ENCODE data around the gene SSTR3. TPM values are rescaled to one million over a fixed set of nuclear protein-coding genes. Genes with fewer than 3 reads are reported as not detected.
A peak's percentile ranks its signal among the peaks of the same experiment; 100 is the strongest.

Gene SSTR3
- total RNA-seq, 2 experiments from 2014 or later, result 3.4 to 3.9 TPM

GRCh38 chr22:37223965-37224551 is 11.8 kb upstream of the SSTR3 start:
- peaks cover 91% of the 10 kb centered on the region for H3K4me1 Mint-ChIP-seq
- peaks cover 81% of the 10 kb centered on the region for H3K36me3 Mint-ChIP-seq (ENCODE audit: low read depth)
- CTCF ChIA-PET, result interaction anchor here (2.3 to 2.6 kb wide), 2 partner anchors 18 to 24 kb away, joined by 10 to 11 read pairs; no protein-coding TSS in a partner anchor
- H3K9me3 Mint-ChIP-seq, result peaks cover 11% of the 10 kb centered on the region
- POLR2A ChIA-PET, result interaction anchor here (0.7 to 9.1 kb wide), 4 partner anchors 7 to 103 kb away, joined by 3 to 150 read pairs (median 59); partner anchors contain the start of gene RAC2
- H3K4me3 Mint-ChIP-seq, result peak overlapping the region; percentile 0
- no peaks in the 10 kb centered on the region for H3K27me3 Mint-ChIP-seq
- H3K27ac Mint-ChIP-seq, result peak overlapping the region; percentile 93
- DNase-seq, result no peak

- peaks cover 11% of the 10 kb centered on the region for H3K9me3 Mint-ChIP-seq
- peak overlapping the region; percentile 46 for H3K4me3 Mint-ChIP-seq
- H3K27me3 Mint-ChIP-seq, result peaks cover 1% of the 10 kb centered on the region
- peaks cover 88% of the 10 kb centered on the region for H3K4me1 Mint-ChIP-seq
- peak overlapping the region; percentile 93 for H3K27ac Mint-ChIP-seq
- H3K36me3 Mint-ChIP-seq (ENCODE audit: low read depth), result peaks cover 69% of the 10 kb centered on the region
- peak; percentile 68 for DNase-seq
- ChIA-PET POLR2A (interaction anchor here (0.6 to 9.1 kb wide), 12 partner anchors 9 to 143 kb away, joined by 3 to 150 read pairs (median 6); partner anchors contain the start of genes CYTH4, IL2RB and RAC2), CTCF (interaction anchor here (0.6 to 1.8 kb wide), 10 partner anchors 11 to 172 kb away, joined by 3 to 19 read pairs (median 5); partner anchors contain the start of gene RAC2)
Observed at GRCh38 chr22:37222440-37222971, 10.2 kb upstream of the SSTR3 start.

- POLR2A ChIA-PET, result interaction anchor here (1.0 to 9.1 kb wide), 10 partner anchors 10 to 142 kb away, joined by 3 to 150 read pairs (median 8); partner anchors contain the start of genes CYTH4, IL2RB and RAC2
- Mint-ChIP-seq H3K9me3 (peaks cover 11% of the 10 kb centered on the region), H3K4me1 (peaks cover 91% of the 10 kb centered on the region), H3K27me3 (peaks cover 1% of the 10 kb centered on the region), H3K27ac (peak overlapping the region; percentile 93), H3K4me3 (no peak overlapping the region), H3K36me3 (ENCODE audit: low read depth) (peaks cover 69% of the 10 kb centered on the region)
- no peak for DNase-seq
- CTCF ChIA-PET, result interaction anchor here (0.8 to 1.8 kb wide), 7 partner anchors 20 to 99 kb away, joined by 3 to 19 read pairs (median 7); partner anchors contain the start of gene RAC2
Observed at GRCh38 chr22:37221424-37222333, 9.4 kb upstream of the SSTR3 start.

- ChIA-PET POLR2A (interaction anchor here (2.0 to 9.1 kb wide), 4 partner anchors 11 to 23 kb away, joined by 9 to 113 read pairs (median 41); partner anchors contain the start of gene RAC2), CTCF (interaction anchor here (0.6 to 2.1 kb wide), 2 partner anchors 22 to 97 kb away, joined by 4 to 8 read pairs; no protein-coding TSS in a partner anchor)
- Mint-ChIP-seq H3K4me3 (peak overlapping the region; percentile 63), H3K9me3 (peaks cover 11% of the 10 kb centered on the region), H3K27ac (peak overlapping the region; percentile 93), H3K36me3 (ENCODE audit: low read depth) (peaks cover 58% of the 10 kb centered on the region), H3K4me1 (peaks cover 82% of the 10 kb centered on the region), H3K27me3 (peaks cover 1% of the 10 kb centered on the region)
- no peak for DNase-seq
Observed at GRCh38 chr22:37220543-37220981, 8.3 kb upstream of the SSTR3 start.

GRCh38 chr22:37219533-37219932 is 7.3 kb upstream of the SSTR3 start:
- H3K4me1 Mint-ChIP-seq, result peaks cover 71% of the 10 kb centered on the region
- no peak for DNase-seq
- peaks cover 11% of the 10 kb centered on the region for H3K9me3 Mint-ChIP-seq
- H3K27me3 Mint-ChIP-seq, result peaks cover 1% of the 10 kb centered on the region
- H3K36me3 Mint-ChIP-seq (ENCODE audit: low read depth), result peaks cover 48% of the 10 kb centered on the region
- POLR2A ChIA-PET, result interaction anchor here (0.9 to 9.1 kb wide), 9 partner anchors 10 to 189 kb away, joined by 3 to 113 read pairs (median 5); partner anchors contain the start of gene RAC2
- CTCF ChIA-PET, result interaction anchor here (0.9 to 2.1 kb wide), 5 partner anchors 19 to 41 kb away, joined by 3 to 12 read pairs (median 4); no protein-coding TSS in a partner anchor
- H3K4me3 Mint-ChIP-seq, result peak overlapping the region; percentile 63
- H3K27ac Mint-ChIP-seq, result peak overlapping the region; percentile 93

GRCh38 chr22:37218771-37219411 is 6.6 kb upstream of the SSTR3 start:
- peaks cover 42% of the 10 kb centered on the region for H3K36me3 Mint-ChIP-seq (ENCODE audit: low read depth)
- H3K9me3 Mint-ChIP-seq, result peaks cover 11% of the 10 kb centered on the region
- DNase-seq, result peak; percentile 72
- peaks cover 1% of the 10 kb centered on the region for H3K27me3 Mint-ChIP-seq
- POLR2A ChIA-PET, result interaction anchor here (0.7 to 9.1 kb wide), 14 partner anchors 10 to 189 kb away, joined by 3 to 113 read pairs (median 4); partner anchors contain the start of genes IL2RB and RAC2
- peak overlapping the region; percentile 63 for H3K4me3 Mint-ChIP-seq
- peak overlapping the region; percentile 93 for H3K27ac Mint-ChIP-seq
- CTCF ChIA-PET, result interaction anchor here (0.6 to 2.1 kb wide), 8 partner anchors 19 to 346 kb away, joined by 3 to 12 read pairs (median 3); no protein-coding TSS in a partner anchor
- peaks cover 65% of the 10 kb centered on the region for H3K4me1 Mint-ChIP-seq

GRCh38 chr22:37218399-37218770 is 6.1 kb upstream of the SSTR3 start:
- Mint-ChIP-seq H3K9me3 (peaks cover 11% of the 10 kb centered on the region), H3K27me3 (peaks cover 1% of the 10 kb centered on the region), H3K27ac (peak overlapping the region; percentile 93), H3K36me3 (ENCODE audit: low read depth) (peaks cover 37% of the 10 kb centered on the region), H3K4me3 (peak overlapping the region; percentile 63), H3K4me1 (peaks cover 60% of the 10 kb centered on the region)
- ChIA-PET POLR2A (interaction anchor here (0.7 to 9.1 kb wide), 11 partner anchors 9 to 139 kb away, joined by 3 to 113 read pairs (median 5); partner anchors contain the start of genes IL2RB and RAC2), CTCF (interaction anchor here (0.6 to 2.1 kb wide), 6 partner anchors 19 to 347 kb away, joined by 3 to 14 read pairs (median 6); no protein-coding TSS in a partner anchor)
- no peak for DNase-seq

- peaks cover 1% of the 10 kb centered on the region for H3K27me3 Mint-ChIP-seq
- H3K27ac Mint-ChIP-seq, result no peak overlapping the region
- no peak for DNase-seq
- ChIA-PET CTCF (interaction anchor here (0.9 to 2.6 kb wide), 5 partner anchors 14 to 45 kb away, joined by 3 to 11 read pairs (median 4); partner anchors contain the start of gene RAC2), POLR2A (interaction anchor here (2.5 to 9.1 kb wide), 4 partner anchors 9 to 28 kb away, joined by 14 to 113 read pairs (median 41); partner anchors contain the start of gene RAC2)
- H3K4me1 Mint-ChIP-seq, result peaks cover 35% of the 10 kb centered on the region
- H3K36me3 Mint-ChIP-seq (ENCODE audit: low read depth), result peaks cover 12% of the 10 kb centered on the region
- H3K9me3 Mint-ChIP-seq, result peaks cover 4% of the 10 kb centered on the region
- no peak overlapping the region for H3K4me3 Mint-ChIP-seq
Observed at GRCh38 chr22:37215890-37216289, 3.6 kb upstream of the SSTR3 start.

- Mint-ChIP-seq H3K4me1 (peaks cover 24% of the 10 kb centered on the region), H3K4me3 (no peak overlapping the region), H3K27me3 (peaks cover 1% of the 10 kb centered on the region), H3K36me3 (ENCODE audit: low read depth) (peaks cover 4% of the 10 kb centered on the region), H3K9me3 (no peaks in the 10 kb centered on the region), H3K27ac (no peak overlapping the region)
- POLR2A ChIA-PET, result interaction anchor here (1.5 kb wide), 1 partner anchor 23 kb away, joined by 5 read pairs; no protein-coding TSS in a partner anchor
- CTCF ChIA-PET, result interaction anchor here (1.1 kb wide), 1 partner anchor 45 kb away, joined by 3 read pairs; no protein-coding TSS in a partner anchor
- DNase-seq, result no peak
Observed at GRCh38 chr22:37214731-37215030, 2.4 kb upstream of the SSTR3 start.

GRCh38 chr22:37213941-37214730 is 1.9 kb upstream of the SSTR3 start:
- CTCF ChIA-PET, result no interaction called here
- Mint-ChIP-seq H3K27ac (no peak overlapping the region), H3K4me1 (peaks cover 18% of the 10 kb centered on the region), H3K27me3 (peaks cover 1% of the 10 kb centered on the region), H3K4me3 (no peak overlapping the region), H3K9me3 (no peaks in the 10 kb centered on the region), H3K36me3 (ENCODE audit: low read depth) (peaks cover 4% of the 10 kb centered on the region)
- POLR2A ChIA-PET, result interaction anchor here (1.5 kb wide), 1 partner anchor 23 kb away, joined by 5 read pairs; no protein-coding TSS in a partner anchor
- DNase-seq, result no peak

Data from activated CD4-positive, alpha-beta memory T cell treated with anti-CD3 and anti-CD28 coated beads, Interleukin-2, amount 10 ng/mL, durations not matched to agents 7 days and 5 days (primary cell).